Parathyroid adenoma (tissue), 2 donors: Measurements from ENCODE around the gene INTS14.
"Not testable (repeated sequence)": the region's sequence is repeated elsewhere in the genome, so short reads cannot be mapped to it uniquely, and the experiment has no call there.

Source experiments
- H2AFZ ChIP-seq: fragments of 300-600 bp; sonication (generic); one replicate; pipeline ENCODE4 v1.7.0; 2017; ENCODE audit warnings: antibody characterized with exemption, mild to moderate bottlenecking
- H3K27ac ChIP-seq: fragments of 300-600 bp; sonication (generic); one replicate; pipeline ENCODE4 v1.7.0; 2017
- H3K27me3 ChIP-seq: fragments of 300-600 bp; sonication (generic); one replicate; pipeline ENCODE4 v1.7.0; 2017; ENCODE audit warnings: low read length; ENCODE audit not compliant: control insufficient read depth, insufficient read depth
- H3K36me3 ChIP-seq: fragments of 300-600 bp; sonication (generic); one replicate; pipeline ENCODE4 v1.7.0; 2017; ENCODE audit warnings: low read length; ENCODE audit not compliant: control insufficient read depth, insufficient read depth
- H3K4me1 ChIP-seq: fragments of 300-600 bp; sonication (generic); one replicate; pipeline ENCODE4 v1.7.0; 2017; ENCODE audit warnings: control low read depth
- H3K4me2 ChIP-seq: fragments of 300-600 bp; sonication (generic); one replicate; pipeline ENCODE4 v1.7.0; 2017; ENCODE audit warnings: low read length
- H3K4me3 ChIP-seq: fragments of 300-600 bp; sonication (generic); one replicate; pipeline ENCODE4 v1.7.0; 2017; ENCODE audit warnings: low read depth, low read length
- H3K79me2 ChIP-seq: fragments of 300-600 bp; sonication (generic); one replicate; pipeline ENCODE4 v1.7.0; 2017; ENCODE audit warnings: control low read depth
- H3K9ac ChIP-seq: fragments of 300-600 bp; sonication (generic); one replicate; pipeline ENCODE4 v1.7.0; 2017; ENCODE audit warnings: mild to moderate bottlenecking
- H3K9me3 ChIP-seq: fragments of 300-600 bp; sonication (generic); one replicate; pipeline ENCODE4 v1.7.0; 2017; ENCODE audit warnings: low read length; ENCODE audit not compliant: control insufficient read depth
- CTCF ChIP-seq: fragments of 300-600 bp; sonication (generic); IDR thresholded peaks from one replicate; pipeline ENCODE4 v1.7.0; 2017; ENCODE audit warnings: antibody characterized with exemption, mild to moderate bottlenecking
- donor health status: primary hyperparathyroidism.

Gene INTS14

GRCh38 chr15:65556622-65557021, 54.3 kb downstream of the INTS14 start:
- Histone ChIP-seq H2AFZ (no peak overlapping the region), H3K27ac (no peak overlapping the region), H3K9me3 (no peaks in the 10 kb centered on the region), H3K9ac (no peak overlapping the region), H3K79me2 (no peaks in the 10 kb centered on the region), H3K27me3 (no peaks in the 10 kb centered on the region), H3K4me3 (no peak overlapping the region), H3K4me2 (no peak overlapping the region), H3K36me3 (no peaks in the 10 kb centered on the region), H3K4me1 (no peaks in the 10 kb centered on the region)
- TF ChIP-seq CTCF, result no peak

- Histone ChIP-seq H3K9me3 (no peaks in the 10 kb centered on the region), H3K36me3 (no peaks in the 10 kb centered on the region), H3K4me1 (no peaks in the 10 kb centered on the region), H3K4me2 (no peak overlapping the region), H3K27me3 (no peaks in the 10 kb centered on the region), H3K79me2 (no peaks in the 10 kb centered on the region), H3K27ac (no peak overlapping the region), H2AFZ (no peak overlapping the region), H3K9ac (no peak overlapping the region), H3K4me3 (no peak overlapping the region)
- TF ChIP-seq CTCF, result no peak
These were observed 57.2 kb downstream of the INTS14 start for GRCh38 chr15:65553691-65554090.

- not testable (repeated sequence) for H3K9me3 ChIP-seq, H3K27ac ChIP-seq, H3K4me1 ChIP-seq, H3K4me3 ChIP-seq, H3K4me2 ChIP-seq, H3K9ac ChIP-seq, H3K79me2 ChIP-seq, H3K36me3 ChIP-seq, H3K27me3 ChIP-seq, H2AFZ ChIP-seq
These were observed 58.1 kb downstream of the INTS14 start for GRCh38 chr15:65552851-65553250.

GRCh38 chr15:65551183-65551582, 59.7 kb downstream of the INTS14 start:
- H3K9me3 ChIP-seq, result no peaks in the 10 kb centered on the region
- no peak overlapping the region for H3K4me3 ChIP-seq
- H3K4me1 ChIP-seq, result no peaks in the 10 kb centered on the region
- H3K27me3 ChIP-seq, result no peaks in the 10 kb centered on the region
- no peaks in the 10 kb centered on the region for H3K36me3 ChIP-seq
- no peak overlapping the region for H3K27ac ChIP-seq
- H2AFZ ChIP-seq, result no peak overlapping the region
- no peak overlapping the region for H3K4me2 ChIP-seq
- H3K9ac ChIP-seq, result no peak overlapping the region
- no peaks in the 10 kb centered on the region for H3K79me2 ChIP-seq
- no peak for TF ChIP-seq CTCF

- H3K4me2 ChIP-seq, result no peak overlapping the region
- no peaks in the 10 kb centered on the region for H3K36me3 ChIP-seq
- no peak overlapping the region for H3K9ac ChIP-seq
- TF ChIP-seq CTCF, result no peak
- H3K9me3 ChIP-seq, result no peaks in the 10 kb centered on the region
- H3K27me3 ChIP-seq, result no peaks in the 10 kb centered on the region
- H3K27ac ChIP-seq, result no peak overlapping the region
- H3K79me2 ChIP-seq, result no peaks in the 10 kb centered on the region
- no peak overlapping the region for H2AFZ ChIP-seq
- H3K4me1 ChIP-seq, result no peaks in the 10 kb centered on the region
- no peak overlapping the region for H3K4me3 ChIP-seq
These were observed 60.2 kb downstream of the INTS14 start for GRCh38 chr15:65550681-65551098.

- not testable (repeated sequence) for H3K9ac ChIP-seq, H3K27ac ChIP-seq
These were observed 61.6 kb downstream of the INTS14 start for GRCh38 chr15:65549288-65549687.

More at GRCh38 chr15:65549288-65549687, 61.6 kb downstream of the INTS14 start:
- not testable (repeated sequence) for H3K36me3 ChIP-seq, H3K27me3 ChIP-seq, H3K79me2 ChIP-seq, H3K4me2 ChIP-seq, H3K4me3 ChIP-seq, H2AFZ ChIP-seq, H3K9me3 ChIP-seq, H3K4me1 ChIP-seq
